Heart right ventricle (tissue), 16 donors: ENCODE results near the gene GNAO1. TPM values are rescaled to one million over a fixed set of nuclear protein-coding genes. Genes with fewer than 3 reads are reported as not detected.

Experiments used
- ATAC-seq, 8 donors: fragments of 200-7000 bp; cut with Tn5 transposase; one replicate each; pipeline ENCODE4 v1.9.1; 2020; ENCODE audit warnings: mild to moderate bottlenecking in 8 of 8, moderate library complexity in 8 of 8, moderate number of reproducible peaks in 1 of 8
- DNase-seq, 2 donors: peaks; one replicate each; pipeline ENCODE4 v3.0.0-alpha.2; 2020
- H3K27ac ChIP-seq, 10 donors: fragments of 200-600 bp; sonication (generic) in 2 of 10; one replicate each; pipeline versions ENCODE4 v1.5.0 to v1.8.0; 2020 to 2022; ENCODE audit warnings: mild to moderate bottlenecking in 3 of 10
- H3K27me3 ChIP-seq, 7 donors: fragments of 200-600 bp; one replicate each; pipeline ENCODE4 v1.8.0; 2021 to 2022; ENCODE audit warnings: mild to moderate bottlenecking in 2 of 7
- H3K36me3 ChIP-seq, 9 donors: fragments of 200-600 bp; sonication (generic) in 1 of 9; one replicate each; pipeline versions ENCODE4 v1.5.0 to v1.8.0; 2020 to 2022; ENCODE audit warnings: mild to moderate bottlenecking in 2 of 9
- H3K4me1 ChIP-seq, 9 donors: fragments of 200-600 bp; sonication (generic) in 1 of 9; one replicate each; pipeline versions ENCODE4 v1.5.0 to v1.8.0; 2020 to 2022; ENCODE audit warnings: mild to moderate bottlenecking in 4 of 9
- H3K4me3 ChIP-seq, 10 donors: fragments of 200-600 bp; sonication (generic) in 2 of 10; one replicate each; pipeline versions ENCODE4 v1.5.0 to v1.8.0; 2020 to 2022; ENCODE audit warnings: mild to moderate bottlenecking in 7 of 10, moderate library complexity in 2 of 10
- H3K9me3 ChIP-seq, 11 donors: fragments of 200-600 bp in 10 of 11; sonication (generic) in 2 of 11; one replicate each; pipeline versions ENCODE4 v1.5.0 to v1.8.0; 2013 to 2022; ENCODE audit warnings: mild to moderate bottlenecking in 2 of 11, control low read depth in 1 of 11, moderate library complexity in 1 of 11
- CTCF ChIP-seq, 9 donors: fragments of 200-600 bp; sonication (generic) in 2 of 9; IDR thresholded peaks; one replicate each; pipeline versions ENCODE4 v1.5.0 to v1.8.0; 2021 to 2022; ENCODE audit warnings: antibody characterized with exemption in 9 of 9, mild to moderate bottlenecking in 5 of 9, moderate library complexity in 1 of 9
- WGBS, 2 donors: extraction: QIAGEN DNeasy Blood & Tissue Kit; methylation state at CpG; one replicate each; pipeline ENCODE4 v1.1.7; 2013; ENCODE audit warnings: inconsistent platforms in 1 of 2; 5-methylcytosine and 5-hydroxymethylcytosine counted together
- intact Hi-C, 10 donors: fragments of 100-400 bp; cut with DNase I; formaldehyde crosslinking; loops; one replicate each; pipeline versions ENCODE4 v1.11.1 to v1.14.2; 2022
- polyA plus RNA-seq, 2 donors: library from polyadenylated mRNA; stranded (reverse); fragments of 200-250 nt; gene quantifications; one replicate each; pipeline ENCODE4 v1.2.3, GENCODE V29; 2013
- total RNA-seq, 10 donors: library from RNA; stranded (reverse); fragmentation: NEBNext Ultra II Directional in 3 of 10; extraction: Animal tissue kit (Norgen Biotek cat#: 25700) in 3 of 10; gene quantifications; one replicate each; pipeline versions ENCODE4 v1.2.1 to v1.2.4, GENCODE V29; 2021 to 2023
- donor health status: Arrhythmogenic right ventricular cardiomyopathy.
- donor health status: ischemic (EF 13 %, LVEDD 7.1; RV severe dilation, severe dysfunction).
- donor health status: healthy with polysubstance abuse.
- donor health status: DM: no; HTN: yes; CAD: no.
- donor health status: DM: no; HTN: no; CAD: no.
- donor health status: ischemic (EF 25% LVEDD 6.9; RV normal size, moderate dysfunction).
- donor health status: ischemic (EF 25% LVEDD 5.7; RV mildly dilated, moderate dysfunction).
- donor health status: healthy.
- donor health status: DM: yes; HTN: yes; CAD: no.
- donor health status: Ischemic cardiomyopathy.
- donor health status: ischemic (EF 35%, LVEDD 5.7; RV mildly dilated, moderate dysfunction).
- donor health status: nonischemic (EF 11% LVEDD 7.7; RV severe dilation, severe dysfunction).
- donor health status: DM: yes; HTN: yes; CAD: no.
- donor health status: PGD.
- donor health status: ischemic (EF 29% LVEDD 5.4; RV normal size, mild dysfunction).
- donor health status: nonischemic (EF 23%, LVEDD 6.1; RV moderate dilation, normal function).

The GNAO1 gene
- total and polyA plus RNA-seq, 12 donors = 1.4 to 36.7 (median 13.5) TPM

DNA sequence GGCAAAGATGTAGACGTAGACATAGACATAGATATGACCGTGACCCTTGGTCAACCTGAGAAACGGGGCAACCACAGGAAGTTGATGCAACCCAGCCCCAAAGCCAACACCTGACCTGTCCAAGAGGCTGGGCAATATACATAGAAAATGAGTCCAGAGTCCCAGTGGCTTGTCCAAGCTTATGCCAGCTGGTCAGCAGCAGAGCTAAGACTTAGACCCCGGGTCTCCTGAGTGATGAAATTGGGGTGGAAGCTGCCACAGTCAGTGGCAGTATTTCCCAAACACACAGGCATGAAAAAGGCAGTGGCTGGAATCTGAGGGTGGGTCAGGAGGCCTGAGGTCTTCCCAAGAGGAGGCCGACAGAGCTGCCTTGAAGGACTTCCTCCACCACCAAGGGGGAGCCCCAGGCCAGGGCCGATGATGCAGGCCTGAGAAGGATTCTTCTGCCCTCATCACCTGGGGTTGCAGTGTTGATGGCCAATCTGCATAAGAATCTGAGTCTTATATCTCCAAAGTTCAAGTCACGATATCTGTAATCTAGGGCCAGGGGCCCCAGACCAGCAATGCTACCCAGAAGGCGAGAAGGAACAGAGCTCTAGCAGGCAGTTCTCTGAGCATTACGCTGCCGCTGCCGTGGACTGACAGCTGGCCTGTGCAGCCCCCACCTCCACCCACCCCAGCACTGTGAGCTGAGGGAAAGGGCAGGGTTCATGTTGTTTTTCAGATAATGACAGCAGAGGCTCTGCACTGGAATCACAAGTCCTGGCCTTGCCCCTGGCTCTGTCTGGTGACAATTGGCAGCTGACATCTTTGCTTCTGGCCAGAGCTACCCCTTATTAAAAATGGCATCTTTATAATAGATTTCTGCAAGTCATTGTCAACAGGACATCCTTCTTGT, 72.7 kb downstream of the GNAO1 start:
- peak; percentile 21 to 84 (median 73) for ATAC-seq
- intact Hi-C loops = no loop called here
- WGBS, 2 donors = 53 to 72% methylated on average over 11 of the region's 11 CpGs

DNA sequence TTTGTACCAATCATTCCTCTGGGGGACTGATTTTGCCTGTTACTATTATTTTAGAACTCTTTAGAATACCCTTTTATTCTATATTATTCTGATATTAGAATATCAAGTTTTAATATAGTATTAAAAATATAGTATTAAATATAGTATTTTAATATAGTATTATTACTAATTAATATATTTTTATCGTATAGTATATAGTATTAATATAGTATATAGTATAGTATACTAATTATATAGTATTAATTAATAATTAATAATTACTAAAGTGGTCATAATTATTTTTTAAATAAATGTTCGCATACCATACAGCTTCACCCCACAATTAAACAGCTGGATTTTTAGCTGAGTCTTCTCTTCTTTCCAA, 73.3 kb downstream of the GNAO1 start:
- intact Hi-C loops = no loop called here
- H3K27ac ChIP-seq = peak overlapping the region in 7 of 10 donors; percentile 48 to 75 (median 64)
- no peak overlapping the region for H3K4me3 ChIP-seq
- DNase-seq (no peak), ATAC-seq (no peak)
- 93 to 95% methylated on average over 2 of the region's 2 CpGs for WGBS, 2 donors
- H3K9me3 ChIP-seq = no peaks in the 10 kb centered on the region
- no peaks in the 10 kb centered on the region for H3K27me3 ChIP-seq
- no peak for TF ChIP-seq CTCF (IDR thresholded peaks at IDR 0.05)
- peaks cover 7 to 43% (median 24%) of the 10 kb centered on the region in 9 donors for H3K4me1 ChIP-seq
- no peaks in the 10 kb centered on the region for H3K36me3 ChIP-seq

More for the DNA sequence above, 72.7 kb downstream of the GNAO1 start:
- no peaks in the 10 kb centered on the region for H3K36me3 ChIP-seq
- H3K4me3 ChIP-seq = no peak overlapping the region
- peak; percentile 44 to 46 for DNase-seq
- H3K4me1 ChIP-seq = peaks cover 5 to 40% (median 22%) of the 10 kb centered on the region in 9 donors
- H3K9me3 ChIP-seq = no peaks in the 10 kb centered on the region
- peak overlapping the region in 8 of 10 donors; percentile 15 to 75 (median 64) for H3K27ac ChIP-seq
- TF ChIP-seq CTCF (IDR thresholded peaks at IDR 0.05) = no peak
- no peaks in the 10 kb centered on the region for H3K27me3 ChIP-seq

- intact Hi-C loops = no loop called here
- Histone ChIP-seq H3K4me1 (peaks cover 8 to 47% (median 29%) of the 10 kb centered on the region in 9 donors), H3K27me3 (no peaks in the 10 kb centered on the region), H3K36me3 (no peaks in the 10 kb centered on the region), H3K4me3 (no peak overlapping the region), H3K9me3 (no peaks in the 10 kb centered on the region), H3K27ac (peak overlapping the region in 3 of 10 donors; percentile 24 to 68 (median 64))
- no peak for ATAC-seq
- TF ChIP-seq CTCF (IDR thresholded peaks at IDR 0.05) = no peak
- DNase-seq = no peak
- WGBS, 2 donors = 93 to 95% methylated on average over 4 of the region's 4 CpGs
Measured at GRCh38 chr16:56265184-56265583, 73.9 kb downstream of the GNAO1 start.

- TF ChIP-seq CTCF (IDR thresholded peaks at IDR 0.05) = no peak
- ATAC-seq (no peak), DNase-seq (no peak)
- H3K27me3 ChIP-seq = no peaks in the 10 kb centered on the region
- H3K27ac ChIP-seq = peak overlapping the region in 2 of 10 donors; percentile 64 to 68
- intact Hi-C loops = no loop called here
- no peaks in the 10 kb centered on the region for H3K9me3 ChIP-seq
- H3K4me1 ChIP-seq = peaks cover 8 to 47% (median 30%) of the 10 kb centered on the region in 9 donors
- no peak overlapping the region for H3K4me3 ChIP-seq
- WGBS, 2 donors = 98 to 99% methylated on average over 3 of the region's 3 CpGs
- H3K36me3 ChIP-seq = no peaks in the 10 kb centered on the region
Measured at GRCh38 chr16:56265746-56266145, 74.5 kb downstream of the GNAO1 start.
